Measurements from ENCODE around the gene KITLG.
"Not testable (repeated sequence)": the region's sequence is repeated elsewhere in the genome, so short reads cannot be mapped to it uniquely, and the experiment has no call there.

KITLG gene

GRCh38 chr12:88544991-88545980 is 35.0 kb downstream of the KITLG start:
- no peak for DNase-seq (ENCODE audit: low spot score)

GRCh38 chr12:88539893-88540292 is 40.4 kb downstream of the KITLG start:
- no peak for DNase-seq (ENCODE audit: low spot score)

GRCh38 chr12:88538697-88539096 is 41.6 kb downstream of the KITLG start:
- no peak for DNase-seq (ENCODE audit: low spot score)

GRCh38 chr12:88538250-88538649 is 42.0 kb downstream of the KITLG start:
- DNase-seq (ENCODE audit: low spot score) = no peak

GRCh38 chr12:88530868-88531267 is 49.4 kb downstream of the KITLG start:
- no peak for DNase-seq (ENCODE audit: low spot score)

GRCh38 chr12:88529531-88530488 is 50.5 kb downstream of the KITLG start:
- DNase-seq (ENCODE audit: low spot score) = no peak

- DNase-seq (ENCODE audit: low spot score) = no peak
Measured at GRCh38 chr12:88522961-88523360, 57.3 kb downstream of the KITLG start.

- no peak for DNase-seq (ENCODE audit: low spot score)
Measured at GRCh38 chr12:88520436-88520820, 59.8 kb downstream of the KITLG start.

- no peak for DNase-seq (ENCODE audit: low spot score)
Measured at GRCh38 chr12:88519802-88520435, 60.4 kb downstream of the KITLG start.

- no peak for DNase-seq (ENCODE audit: low spot score)
Measured at GRCh38 chr12:88518863-88519403, 61.3 kb downstream of the KITLG start.

GRCh38 chr12:88516811-88517210 is 63.5 kb downstream of the KITLG start:
- DNase-seq (ENCODE audit: low spot score) = no peak

- no peak for DNase-seq (ENCODE audit: low spot score)
Measured at GRCh38 chr12:88510843-88511242, 69.4 kb downstream of the KITLG start.

GRCh38 chr12:88509851-88510250 is 70.4 kb downstream of the KITLG start:
- DNase-seq (ENCODE audit: low spot score) = peak; percentile 39

- peak; percentile 36 for DNase-seq (ENCODE audit: low spot score)
Measured at GRCh38 chr12:88509347-88509746, 70.9 kb downstream of the KITLG start.

- DNase-seq (ENCODE audit: low spot score) = not testable (repeated sequence)
Measured at GRCh38 chr12:88507851-88508250, 72.4 kb downstream of the KITLG start.

GRCh38 chr12:88507270-88507669 is 73.0 kb downstream of the KITLG start:
- DNase-seq (ENCODE audit: low spot score) = no peak

GRCh38 chr12:88505696-88506095 is 74.6 kb downstream of the KITLG start:
- DNase-seq (ENCODE audit: low spot score) = no peak

- DNase-seq (ENCODE audit: low spot score) = no peak
Measured at GRCh38 chr12:88503281-88503703, 77.0 kb downstream of the KITLG start.

GRCh38 chr12:88501972-88502938 is 78.0 kb downstream of the KITLG start:
- no peak for DNase-seq (ENCODE audit: low spot score)

- no peak for DNase-seq (ENCODE audit: low spot score)
Measured at GRCh38 chr12:88496891-88497371, 83.3 kb downstream of the KITLG start.

All from GM03348 (cell line).